Fibroblast of the conjunctiva (primary cell): ENCODE measurements around the gene CFAP97.
A peak's percentile ranks its signal among the peaks of the same experiment; 100 is the strongest.
"Not testable (repeated sequence)": the region's sequence is repeated elsewhere in the genome, so short reads cannot be mapped to it uniquely, and the experiment has no call there.

Experiments used
- DNase-seq: peaks from one replicate; pipeline ENCODE4 v3.0.0-alpha.2; 2010; ENCODE audit warnings: low read depth

Gene CFAP97

DNA sequence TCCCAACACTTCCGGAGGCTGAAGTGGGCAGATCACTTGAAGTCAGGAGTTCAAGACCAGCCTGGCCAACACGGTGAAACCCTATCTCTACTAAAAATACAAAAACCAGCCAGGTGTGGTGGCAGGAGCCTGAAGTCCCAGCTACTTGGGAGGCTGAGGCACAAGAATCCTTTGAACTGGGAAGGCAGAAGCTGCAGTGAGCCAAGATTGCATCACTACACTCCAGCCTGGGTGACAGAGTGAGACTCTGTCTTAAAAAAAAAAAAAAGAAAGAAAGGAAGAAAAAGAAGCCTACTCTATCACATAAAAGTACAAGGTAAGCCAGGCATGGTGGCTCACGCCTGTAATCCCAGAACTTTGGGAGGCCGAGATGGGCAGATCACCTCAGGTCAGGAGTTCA, 5.6 kb downstream of the CFAP97 start:
- DNase-seq, result not testable (repeated sequence)

DNA sequence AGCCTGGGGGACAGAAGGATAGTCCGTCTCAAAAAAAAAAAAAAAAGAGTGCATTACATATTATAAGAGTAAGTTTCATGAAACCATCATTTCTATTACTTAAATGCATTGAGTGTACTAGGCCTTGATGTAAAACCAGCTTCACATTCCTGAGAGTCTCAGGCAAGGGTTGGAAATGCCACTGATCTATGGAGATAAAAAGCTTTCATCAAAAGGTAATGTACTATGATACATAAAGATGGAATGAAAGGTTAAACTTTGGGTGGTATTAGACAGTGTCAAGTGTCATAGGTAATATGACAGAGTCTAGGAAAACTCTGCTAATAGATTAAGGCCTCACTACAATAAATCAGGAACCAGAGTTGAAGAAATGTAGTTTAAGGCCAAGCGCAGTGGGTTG, 7.4 kb downstream of the CFAP97 start:
- no peak for DNase-seq

DNA sequence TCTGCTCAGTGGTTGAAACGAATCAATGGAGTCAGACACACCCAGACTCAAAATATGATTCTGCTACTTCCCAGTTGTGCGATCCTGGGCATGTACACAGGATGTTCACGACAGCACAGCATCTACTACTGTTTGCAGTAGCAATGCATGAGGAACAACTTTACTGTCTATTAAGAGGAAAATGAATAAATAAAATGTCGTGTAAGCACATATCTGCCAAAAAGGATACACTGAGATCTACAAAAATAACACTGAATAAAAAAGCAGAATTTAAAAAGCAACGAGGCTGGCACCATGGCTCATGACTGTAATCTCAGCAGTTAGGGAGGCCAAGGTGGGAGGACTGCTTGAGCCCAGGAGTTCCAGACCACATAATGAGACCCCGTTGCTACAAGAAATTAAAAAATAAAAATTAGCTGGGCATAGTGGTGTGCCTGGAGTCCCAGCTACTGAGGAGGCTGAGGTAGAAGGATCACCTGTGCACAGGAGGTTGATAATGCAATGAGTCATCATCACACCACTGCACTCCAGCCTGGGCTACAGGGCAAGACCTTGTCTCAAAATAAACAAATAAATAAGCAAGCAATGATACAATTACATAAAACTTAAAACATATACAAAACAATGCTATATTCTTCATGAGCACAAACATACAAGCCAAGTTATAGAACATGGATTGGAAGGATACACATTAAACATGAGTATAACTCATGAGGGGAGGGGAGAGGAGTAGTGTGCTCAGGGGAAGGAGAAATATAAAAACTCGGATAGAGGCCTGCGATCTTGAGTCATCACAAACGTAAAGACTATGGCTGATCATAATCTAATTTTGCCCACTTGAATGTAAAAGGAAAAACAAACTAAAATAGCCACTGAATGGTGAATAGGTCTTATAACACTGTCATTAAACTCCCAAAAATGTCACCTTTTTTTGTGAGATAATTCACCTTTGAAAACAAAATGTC, 8.6 kb downstream of the CFAP97 start:
- no peak for DNase-seq

- DNase-seq, result no peak
Measured at GRCh38 chr4:185192059-185192458, 11.7 kb downstream of the CFAP97 start.

DNA sequence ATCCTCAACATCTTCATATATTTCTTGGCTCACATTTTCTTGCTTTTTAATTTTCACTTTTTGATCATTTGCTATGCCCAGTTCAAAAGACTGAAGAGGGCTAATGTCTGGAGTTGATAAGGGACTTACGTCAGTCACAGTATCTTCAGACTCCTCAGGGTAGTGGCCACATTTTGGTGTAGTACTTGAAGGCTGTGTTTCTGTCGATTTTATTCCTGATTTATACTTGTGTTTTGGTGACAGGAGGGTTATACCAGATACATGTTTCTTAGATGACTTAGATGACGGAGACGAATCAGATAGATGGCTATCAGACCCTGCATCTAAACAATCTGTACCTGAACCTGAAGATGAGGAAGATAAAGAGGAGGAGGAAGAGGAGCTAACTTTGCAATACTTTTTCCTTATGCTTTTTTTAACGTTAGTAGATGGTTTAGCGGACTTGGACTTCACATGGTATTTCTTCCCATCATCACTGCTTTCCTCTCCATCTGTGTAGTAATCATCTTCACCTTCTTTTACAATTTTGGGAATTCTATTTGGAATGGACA, 13.4 kb downstream of the CFAP97 start:
- no peak for DNase-seq

- no peak for DNase-seq
Measured at GRCh38 chr4:185189606-185190305, 14.0 kb downstream of the CFAP97 start.

DNA sequence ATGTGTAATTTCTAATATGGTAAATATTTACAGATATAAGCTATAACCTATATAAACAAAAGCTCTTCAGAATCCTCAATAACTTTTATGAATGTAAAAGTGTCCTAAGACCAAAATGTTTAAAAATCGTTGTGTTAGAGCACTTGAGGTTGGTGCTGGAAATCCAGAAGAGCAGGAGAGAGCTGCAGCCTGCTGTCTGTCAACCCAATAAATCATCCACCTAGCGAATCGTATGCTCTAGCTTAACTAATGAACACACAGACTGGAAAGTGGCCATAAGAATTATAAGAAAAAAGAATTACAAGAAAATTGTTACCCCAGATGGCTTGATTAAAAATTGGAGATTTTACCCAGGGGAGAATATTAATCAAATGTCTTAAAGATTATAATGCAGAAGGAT, 17.0 kb downstream of the CFAP97 start:
- DNase-seq, result no peak

GRCh38 chr4:185183622-185184281, 20.0 kb downstream of the CFAP97 start:
- peak; percentile 89 for DNase-seq

GRCh38 chr4:185182239-185182638, 21.6 kb downstream of the CFAP97 start:
- DNase-seq, result no peak

GRCh38 chr4:185179488-185179887, 24.3 kb downstream of the CFAP97 start:
- no peak for DNase-seq

GRCh38 chr4:185171373-185172071, 32.3 kb downstream of the CFAP97 start:
- no peak for DNase-seq

DNA sequence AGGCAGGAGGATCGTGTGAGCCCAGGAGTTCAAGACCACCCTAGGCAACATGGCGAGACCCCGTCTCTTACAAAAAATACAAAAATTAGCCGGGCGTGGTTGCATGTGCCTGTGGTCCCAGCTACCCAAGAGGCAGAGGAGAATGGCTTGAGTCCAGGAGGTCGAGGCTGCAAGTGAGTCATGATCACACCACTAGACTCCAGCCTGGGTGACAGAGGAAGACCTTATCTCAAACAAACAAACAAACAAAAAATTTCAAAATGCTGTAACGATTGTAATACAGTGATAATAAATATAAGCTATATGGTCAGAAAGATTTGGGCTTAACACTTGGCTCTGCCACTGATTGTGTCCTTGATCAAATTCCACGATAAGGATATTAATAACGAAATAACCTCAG, 36.6 kb downstream of the CFAP97 start:
- no peak for DNase-seq

DNA sequence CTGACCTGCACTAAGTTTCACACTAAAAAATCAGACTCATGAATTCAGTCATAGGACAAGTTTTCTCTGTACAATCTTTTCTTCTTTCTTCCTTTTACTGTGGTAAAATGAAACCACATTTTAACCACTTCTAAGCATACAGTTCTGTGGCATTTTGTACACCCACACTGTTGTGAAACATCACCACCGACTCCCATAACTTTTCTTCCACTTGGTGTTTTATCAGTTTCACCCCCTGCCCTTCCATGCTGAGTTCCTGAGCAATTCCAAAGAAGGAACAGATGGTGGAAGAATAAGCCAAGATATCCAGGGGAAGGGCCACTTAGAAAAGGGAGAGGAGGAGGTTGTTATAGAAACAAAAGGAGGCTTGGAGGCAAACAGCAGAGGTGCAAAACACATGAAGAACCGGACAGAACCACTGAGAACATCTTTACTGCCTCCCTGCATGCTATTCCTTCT, 38.2 kb downstream of the CFAP97 start:
- peak; percentile 12 for DNase-seq

- DNase-seq, result no peak
Measured at GRCh38 chr4:185151296-185151695, 52.5 kb downstream of the CFAP97 start.

DNA sequence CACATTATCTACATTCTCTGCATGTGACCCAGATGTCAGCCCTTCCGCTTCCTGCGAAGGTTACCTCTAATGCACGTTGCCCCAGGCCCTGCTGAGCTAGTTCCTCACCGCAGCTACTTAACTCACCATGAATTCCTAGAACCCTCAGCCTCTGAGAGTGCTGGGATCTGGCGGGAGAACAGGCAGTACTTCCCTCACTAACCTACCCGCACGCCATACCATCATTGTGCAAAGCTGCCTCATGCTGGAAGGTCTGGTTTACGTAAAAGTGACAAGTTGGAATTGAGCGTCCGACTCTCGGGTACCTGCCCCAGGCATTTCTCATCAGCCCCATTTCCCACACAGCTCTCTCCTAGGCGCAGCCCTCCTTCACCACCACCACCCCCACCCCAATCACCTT, 54.4 kb downstream of the CFAP97 start:
- DNase-seq, result no peak

- no peak for DNase-seq
Measured at GRCh38 chr4:185145572-185145971, 58.2 kb downstream of the CFAP97 start.

DNA sequence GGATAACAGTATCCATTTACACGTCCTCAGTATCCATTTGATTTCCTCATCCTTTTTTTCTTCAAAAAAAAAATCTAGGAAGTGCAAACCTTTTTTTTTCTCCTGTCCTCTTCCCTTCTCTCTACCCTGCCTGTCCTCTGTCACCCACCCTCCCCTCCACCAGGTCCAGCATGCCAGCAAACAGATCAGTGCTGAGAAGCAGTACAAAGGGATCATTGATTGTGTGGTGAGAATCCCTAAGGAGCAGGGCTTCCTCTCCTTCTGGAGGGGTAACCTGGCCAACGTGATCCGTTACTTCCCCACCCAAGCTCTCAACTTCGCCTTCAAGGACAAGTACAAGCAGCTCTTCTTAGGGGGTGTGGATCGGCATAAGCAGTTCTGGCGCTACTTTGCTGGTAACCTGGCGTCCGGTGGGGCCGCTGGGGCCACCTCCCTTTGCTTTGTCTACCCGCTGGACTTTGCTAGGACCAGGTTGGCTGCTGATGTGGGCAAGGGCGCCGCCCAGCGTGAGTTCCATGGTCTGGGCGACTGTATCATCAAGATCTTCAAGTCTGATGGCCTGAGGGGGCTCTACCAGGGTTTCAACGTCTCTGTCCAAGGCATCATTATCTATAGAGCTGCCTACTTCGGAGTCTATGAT, 59.1 kb downstream of the CFAP97 start:
- no peak for DNase-seq

DNA sequence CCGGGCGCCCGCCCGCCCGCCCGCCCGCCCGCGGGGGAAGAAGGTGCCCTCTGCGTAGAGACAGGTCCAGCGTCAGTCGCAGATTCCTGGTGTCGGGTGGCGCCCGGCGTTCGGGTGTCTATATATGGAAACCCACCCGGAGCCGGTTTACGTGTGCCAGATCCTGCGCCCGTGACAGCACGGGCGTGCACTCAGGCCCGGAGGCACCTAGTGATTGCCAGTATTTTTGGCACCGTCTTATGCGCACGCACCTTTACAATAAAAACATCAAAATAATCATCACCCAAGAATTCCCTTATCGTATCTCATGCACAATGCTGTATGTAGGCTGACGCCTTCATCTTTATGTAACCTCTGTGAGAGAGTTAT, 60.2 kb downstream of the CFAP97 start:
- DNase-seq, result no peak

- DNase-seq, result peak; percentile 24
Measured at GRCh38 chr4:185142912-185143600, 60.7 kb downstream of the CFAP97 start, which contains the start of gene SLC25A4. Gene SLC25A4, plus strand, starts transcription at chr4:185143266. Its CDS starts 107 bp downstream, at chr4:185143373.

GRCh38 chr4:185142564-185142911, 61.3 kb downstream of the CFAP97 start:
- no peak for DNase-seq

GRCh38 chr4:185141777-185142176, 62.0 kb downstream of the CFAP97 start:
- DNase-seq, result no peak
